ENCODE measurements around the gene HOXB3.

Gene HOXB3

DNA sequence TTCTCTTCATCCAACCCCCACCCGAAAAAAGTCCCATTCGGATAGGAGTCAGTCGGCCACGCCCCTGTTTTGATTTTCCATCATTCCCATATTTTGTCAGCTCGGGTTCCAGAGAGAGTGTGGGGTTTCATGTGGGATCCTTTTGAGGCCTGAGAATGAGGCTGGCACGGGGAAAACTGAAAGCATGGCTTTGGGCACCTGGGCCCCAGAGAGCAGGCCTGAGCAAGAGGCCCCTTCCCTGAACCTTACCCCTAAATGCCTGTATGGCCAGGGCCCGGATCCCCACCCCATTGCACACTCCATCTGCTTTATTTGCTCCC lies 7.3 kb downstream of the HOXB3 start:
- no peak for DNase-seq

DNA sequence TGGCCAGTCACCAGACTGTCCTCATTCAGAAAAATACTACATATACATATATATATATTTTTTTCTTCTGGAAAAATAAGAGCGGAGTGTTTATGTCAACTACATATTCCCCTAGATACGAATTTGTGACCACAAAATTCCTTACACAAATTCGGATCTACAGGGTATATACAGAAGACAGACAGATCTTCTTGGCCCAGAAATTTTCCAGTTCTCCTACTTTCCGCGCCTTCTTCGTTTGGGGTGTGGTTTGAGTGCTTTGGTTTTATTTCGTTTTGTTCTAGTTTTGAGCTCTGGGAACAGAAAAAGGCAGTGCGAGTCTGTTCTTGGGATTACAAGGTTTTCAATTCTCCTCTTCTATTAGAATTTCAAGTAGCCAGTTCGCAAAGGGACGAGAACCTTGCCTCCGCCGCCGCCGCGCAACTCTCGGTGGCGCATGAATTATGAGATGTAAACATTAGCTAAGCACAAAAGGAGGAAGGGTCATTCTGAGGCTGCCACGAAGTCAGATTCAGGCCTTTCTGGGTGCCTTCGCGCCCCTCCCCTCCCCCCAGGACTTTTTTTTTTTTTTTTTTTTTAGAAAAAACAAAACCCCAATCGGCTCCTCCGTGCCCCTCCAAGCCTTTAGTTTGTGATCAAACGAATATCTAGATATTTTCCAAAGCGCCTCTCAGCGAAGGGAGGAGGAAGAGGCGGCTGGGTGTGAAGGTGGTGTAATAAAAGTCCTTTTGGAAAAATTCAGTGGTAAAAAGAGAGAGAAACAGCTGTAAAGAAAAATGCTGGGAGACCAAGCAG lies 10.1 kb downstream of the HOXB3 start:
- DNase-seq: peak; percentile 63

DNA sequence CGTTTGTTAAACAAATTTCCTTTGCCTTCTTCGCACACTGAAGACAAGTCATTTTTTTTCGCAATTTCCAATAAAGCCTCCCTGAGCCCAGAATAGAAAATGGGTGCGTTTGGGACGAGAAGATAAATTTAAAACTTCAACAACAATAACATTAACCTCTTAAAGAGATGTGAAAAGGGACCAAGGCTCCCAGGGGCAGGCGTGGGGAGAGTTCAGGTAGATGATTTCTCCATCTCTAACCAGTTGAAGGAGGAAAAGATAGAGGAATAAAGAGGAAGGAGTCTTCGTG lies 10.6 kb downstream of the HOXB3 start:
- DNase-seq: no peak

DNA sequence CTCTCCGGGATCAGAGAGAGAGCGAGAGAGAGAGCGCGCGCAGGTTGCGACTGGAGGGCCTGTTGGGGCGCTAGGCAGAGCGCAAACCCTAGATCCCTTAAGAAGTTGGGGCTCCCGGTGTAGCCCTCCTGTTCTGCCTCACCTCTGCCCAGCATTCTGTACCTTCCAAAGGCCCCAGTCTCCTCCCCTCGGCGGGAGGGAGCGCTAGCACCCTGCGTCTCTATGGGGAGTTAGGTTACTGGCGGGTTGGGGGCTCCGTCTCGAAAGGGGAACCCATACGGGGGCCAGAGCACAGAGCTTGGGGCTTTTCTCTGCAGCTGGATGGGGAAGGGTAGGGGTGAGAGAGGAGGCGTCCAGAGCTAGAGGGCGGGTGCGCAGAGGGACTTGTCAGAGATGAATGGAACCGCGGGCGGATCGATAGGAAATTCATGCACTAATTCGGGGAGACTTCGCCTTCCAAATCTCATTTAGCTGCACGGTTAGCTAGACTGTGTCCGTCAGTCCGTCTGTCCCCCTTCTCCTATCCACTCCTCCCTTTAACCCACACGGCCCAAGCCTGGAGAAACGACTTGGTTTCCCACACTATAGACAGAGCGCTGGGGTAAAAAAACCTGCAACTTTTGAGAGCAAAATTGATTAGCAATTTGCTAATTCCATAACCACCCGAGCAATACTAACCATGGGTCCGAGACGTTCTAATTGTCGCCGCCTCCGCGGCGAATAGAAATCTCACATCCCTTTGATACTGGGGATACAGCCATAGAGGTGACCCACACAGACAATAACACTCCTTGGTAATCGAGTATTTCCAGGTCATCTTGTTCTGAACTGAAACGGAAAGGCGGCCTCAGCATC lies 11.2 kb downstream of the HOXB3 start:
- DNase-seq: peak; percentile 67

DNA sequence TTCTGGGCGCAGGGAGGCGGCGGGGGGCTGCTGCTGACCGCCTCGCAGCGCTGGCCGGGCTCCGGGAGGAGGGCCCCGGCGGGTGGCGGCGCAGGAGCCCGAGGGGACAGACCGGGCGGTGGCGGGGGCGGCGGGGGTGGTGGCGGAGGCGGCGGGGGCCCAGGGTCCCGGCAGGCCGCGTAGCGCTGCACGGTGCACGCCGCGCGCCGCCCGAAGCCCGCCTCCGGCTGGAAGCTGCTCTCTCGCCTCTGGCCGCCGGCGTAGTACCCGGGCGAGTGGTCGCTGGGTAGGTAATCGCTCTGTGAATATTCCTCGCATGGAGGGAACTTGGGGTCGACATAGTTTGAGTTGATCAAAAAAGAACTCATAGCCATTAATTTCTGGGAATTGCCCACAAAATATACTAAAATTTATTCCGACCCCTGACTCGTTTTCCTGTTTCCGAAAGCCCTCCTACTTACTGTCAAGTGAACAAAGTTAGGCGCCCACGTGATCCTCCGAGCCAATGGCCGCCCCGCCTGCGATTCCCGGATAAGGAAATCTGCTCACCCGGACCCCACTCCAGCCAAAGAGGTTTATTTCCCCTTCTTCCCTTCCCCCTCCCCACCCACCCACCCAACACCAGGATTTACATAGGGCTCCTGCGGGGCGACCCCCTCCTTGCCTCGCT lies 12.0 kb downstream of the HOXB3 start, which contains the start of gene HOXB4:
Gene HOXB4, minus strand, starts transcription at position 405 of the 670 bp plus-strand sequence. Its CDS starts 31 bp downstream, at position 374.
- peak; percentile 95 for DNase-seq

DNA sequence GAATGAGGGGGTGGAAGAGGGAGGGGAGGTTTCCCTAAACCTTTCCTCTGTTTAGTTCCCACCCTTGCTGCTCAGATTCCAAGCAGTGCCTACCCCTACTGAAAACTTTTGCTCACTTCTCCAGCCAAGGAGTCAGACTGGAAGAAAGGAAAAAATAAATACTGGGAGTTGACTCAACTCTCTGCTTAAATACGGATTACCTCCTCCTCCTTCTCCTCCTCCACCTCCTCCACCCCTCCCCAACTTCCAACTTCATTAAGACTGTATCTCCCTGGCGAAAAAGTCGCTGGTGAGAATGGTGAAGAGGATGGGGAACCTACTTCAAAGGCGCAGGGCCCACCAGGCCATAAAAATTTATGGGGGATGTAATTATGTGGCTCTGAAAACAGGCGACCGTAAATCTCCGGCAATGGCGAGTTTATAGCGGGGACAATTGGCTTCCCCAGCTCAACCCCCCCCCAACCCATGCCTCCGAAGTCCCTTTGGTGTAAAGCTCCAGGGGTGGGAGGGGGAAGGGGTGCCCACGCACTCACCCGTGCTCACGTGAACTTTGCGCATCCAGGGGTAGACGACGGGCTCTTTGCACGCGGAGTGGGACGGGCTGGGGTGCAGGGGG lies 12.6 kb downstream of the HOXB3 start:
- peak; percentile 64 for DNase-seq

DNA sequence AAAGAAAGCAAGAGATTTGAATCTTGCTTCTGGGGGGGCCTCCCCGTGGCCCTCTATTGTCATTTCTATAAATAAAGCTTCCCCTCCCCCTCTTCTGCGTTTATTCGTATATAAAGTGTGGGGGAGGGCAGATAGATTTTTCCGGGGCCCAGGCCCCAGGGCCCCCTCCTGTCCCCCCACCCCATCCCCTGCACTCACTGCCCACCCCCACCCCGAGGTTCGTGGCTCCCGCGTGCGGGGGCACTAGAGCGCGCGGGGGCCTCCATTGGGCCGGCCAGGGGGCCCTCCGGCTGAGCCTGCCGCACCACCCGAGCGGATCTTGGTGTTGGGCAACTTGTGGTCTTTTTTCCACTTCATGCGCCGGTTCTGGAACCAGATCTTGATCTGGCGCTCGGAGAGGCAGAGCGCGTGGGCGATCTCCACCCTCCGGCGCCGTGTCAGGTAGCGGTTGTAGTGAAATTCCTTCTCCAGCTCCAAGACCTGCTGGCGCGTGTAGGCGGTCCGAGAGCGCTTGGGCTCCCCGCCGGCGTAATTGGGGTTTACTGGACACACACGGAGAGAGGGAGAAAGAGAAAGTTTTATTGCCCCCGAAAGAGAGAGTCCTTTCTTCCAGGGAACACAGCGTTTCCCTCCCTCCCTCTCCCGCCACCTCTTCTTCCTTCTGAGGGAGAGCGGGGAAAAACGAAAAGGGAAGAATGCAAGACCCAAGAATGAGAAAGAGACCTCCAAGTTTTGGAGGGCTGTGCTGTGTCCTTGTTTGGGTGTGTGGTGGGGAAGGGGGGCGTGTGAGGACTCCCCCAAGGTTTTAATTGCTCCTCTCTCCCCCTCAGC lies 13.3 kb downstream of the HOXB3 start:
- DNase-seq: peak; percentile 77

DNA sequence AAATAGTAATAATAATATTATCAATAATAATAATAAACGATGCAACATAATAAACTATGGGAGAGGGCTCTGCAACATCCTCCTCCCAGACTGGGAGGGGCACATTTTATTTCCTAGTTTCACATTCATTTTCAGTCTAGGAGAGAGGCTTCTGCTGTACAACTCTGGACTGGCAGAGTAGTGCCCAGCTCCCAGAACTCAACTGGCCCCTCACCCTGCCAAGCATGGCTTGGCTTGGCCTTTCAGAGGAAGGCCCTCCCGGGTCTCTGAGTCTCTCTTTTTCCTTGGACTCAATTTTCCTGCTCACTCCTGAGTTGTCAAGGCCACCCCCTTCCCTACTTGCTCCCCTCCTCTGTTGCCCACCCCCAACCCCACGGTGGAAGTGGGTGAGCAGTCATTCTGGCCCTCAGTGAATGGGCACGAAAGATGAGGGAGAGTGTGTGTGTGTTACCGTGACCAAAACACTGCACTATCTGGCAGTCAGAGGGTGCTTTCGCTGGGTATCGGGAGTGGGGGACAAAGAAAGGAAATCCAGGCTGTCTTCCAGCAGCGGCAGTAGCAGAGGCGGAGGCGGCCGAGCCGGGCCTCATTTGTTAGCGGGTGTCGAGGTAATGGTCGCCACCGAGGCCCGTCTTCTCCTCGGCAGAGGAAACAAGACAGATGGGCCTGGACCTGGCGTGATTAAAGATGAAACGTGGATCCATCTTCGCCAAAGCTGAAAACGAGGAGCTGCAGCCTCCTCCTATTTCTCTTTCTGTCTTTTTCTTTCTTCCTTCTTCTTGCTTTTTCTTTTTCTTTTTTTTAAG lies 14.2 kb downstream of the HOXB3 start:
- no peak for DNase-seq

DNA sequence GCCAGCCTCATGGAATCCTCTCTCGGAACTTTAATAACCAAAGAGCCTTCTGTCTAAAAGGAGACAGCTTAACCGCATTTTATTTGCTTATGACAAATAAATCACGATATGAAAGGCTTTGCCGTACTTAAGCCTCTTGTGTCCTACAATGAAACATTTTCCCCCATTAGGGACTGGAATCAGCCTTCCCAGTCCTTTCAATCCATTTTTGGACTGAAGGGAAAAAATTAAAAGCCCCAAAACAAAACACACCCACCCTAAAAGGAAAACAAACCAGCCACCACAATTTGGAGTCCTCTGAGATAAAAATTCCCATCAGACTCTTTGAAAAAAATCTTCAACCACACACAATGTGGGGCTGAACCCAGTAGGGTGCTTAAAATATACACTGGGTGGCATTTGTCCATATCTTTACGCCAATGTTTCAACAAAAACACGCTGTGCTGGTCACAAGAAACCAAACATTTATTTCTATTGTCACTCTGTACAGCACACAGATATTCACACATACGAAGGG lies 14.9 kb downstream of the HOXB3 start:
- DNase-seq: no peak

DNA sequence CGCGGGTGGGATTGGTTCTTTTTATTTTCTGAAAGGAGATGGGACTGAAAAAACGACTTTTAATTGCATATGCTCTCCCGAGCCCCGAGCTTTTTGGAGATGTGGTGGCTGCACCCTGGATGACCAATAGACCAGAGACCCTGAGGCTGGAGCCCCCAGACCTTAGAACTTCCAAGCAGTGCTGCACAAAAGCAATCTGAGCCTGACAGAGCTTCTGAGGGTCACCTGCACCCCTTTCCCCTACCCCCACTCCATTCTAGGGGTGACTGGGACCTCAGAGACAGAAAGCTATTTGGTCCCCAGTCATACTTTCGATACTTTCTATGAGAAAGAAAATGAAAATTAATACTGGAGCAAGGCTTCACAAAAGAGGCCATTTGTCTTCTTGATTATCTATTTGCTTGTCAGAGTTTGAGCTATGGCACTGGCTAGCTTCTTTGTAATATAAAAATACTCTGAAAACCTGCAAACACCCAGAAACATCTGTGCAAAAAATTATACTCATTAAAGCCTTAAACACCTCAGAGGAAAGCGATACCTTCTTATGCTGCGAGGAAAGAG lies 15.5 kb downstream of the HOXB3 start:
- DNase-seq: no peak

DNA sequence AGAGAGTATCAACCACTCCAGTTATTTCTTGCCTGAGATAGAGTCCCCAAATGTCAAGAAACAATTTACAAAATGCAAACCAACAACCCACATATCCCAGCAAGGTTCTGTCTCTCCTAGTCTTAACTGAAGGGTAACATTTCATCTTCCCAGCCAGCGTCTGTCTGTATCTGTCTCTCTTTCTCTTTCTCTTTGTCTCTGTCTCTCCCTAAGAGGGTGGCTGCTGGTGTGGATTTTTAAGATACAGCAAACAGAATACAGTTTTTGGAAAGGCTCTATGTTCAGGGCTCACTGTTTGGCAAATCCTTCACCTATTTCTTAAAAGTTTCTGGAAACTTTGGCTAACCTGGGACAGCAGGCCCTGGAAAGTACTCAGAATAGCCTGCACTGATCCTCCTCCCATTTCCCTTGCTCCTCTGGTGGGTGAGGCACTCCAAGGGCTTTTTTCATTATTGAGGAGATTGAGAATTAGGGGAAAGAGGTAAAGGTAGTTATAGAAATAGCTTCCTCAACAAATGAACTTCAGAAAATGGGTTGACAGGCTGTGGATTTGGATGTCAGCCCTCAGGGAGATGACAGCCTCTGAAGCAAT lies 18.1 kb downstream of the HOXB3 start:
- DNase-seq: no peak

DNA sequence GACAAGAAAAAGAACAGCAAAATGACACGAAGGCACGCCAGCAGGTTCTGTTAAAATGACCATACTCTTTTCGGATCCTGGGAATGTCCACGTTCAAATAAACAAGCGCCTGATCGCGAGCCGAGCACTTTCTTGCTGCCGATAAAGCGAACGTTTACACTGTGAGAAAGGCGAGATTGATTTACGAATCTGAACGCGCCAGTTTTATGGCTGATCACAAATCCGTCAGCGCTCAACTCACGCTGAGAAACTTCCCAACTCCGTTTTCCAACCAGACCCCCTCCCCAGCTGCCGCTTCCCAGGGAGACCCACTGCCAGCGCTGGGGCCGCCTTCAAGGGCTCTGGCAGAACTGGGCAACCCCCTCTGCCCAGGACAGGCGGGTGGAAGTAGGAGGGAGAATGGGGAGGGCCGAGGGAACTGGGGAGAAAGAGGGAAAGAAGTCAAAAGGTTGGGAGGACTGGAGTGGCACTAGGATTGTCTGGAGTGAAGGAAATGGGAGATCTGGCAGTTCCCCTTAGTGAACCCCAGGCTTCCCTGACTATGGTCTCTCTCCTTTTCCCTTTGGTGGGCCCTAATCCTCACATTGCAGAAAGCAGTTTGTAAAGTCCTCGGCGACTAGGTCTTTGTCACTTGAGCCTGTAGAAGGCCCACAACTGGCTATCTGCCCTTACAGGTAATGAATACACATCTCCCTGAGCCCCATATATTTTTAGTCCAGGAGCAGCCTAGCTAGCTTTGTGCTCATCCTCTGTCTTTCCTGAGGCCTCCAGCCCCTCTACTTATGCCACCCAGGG lies 18.8 kb downstream of the HOXB3 start:
- DNase-seq: no peak

DNA sequence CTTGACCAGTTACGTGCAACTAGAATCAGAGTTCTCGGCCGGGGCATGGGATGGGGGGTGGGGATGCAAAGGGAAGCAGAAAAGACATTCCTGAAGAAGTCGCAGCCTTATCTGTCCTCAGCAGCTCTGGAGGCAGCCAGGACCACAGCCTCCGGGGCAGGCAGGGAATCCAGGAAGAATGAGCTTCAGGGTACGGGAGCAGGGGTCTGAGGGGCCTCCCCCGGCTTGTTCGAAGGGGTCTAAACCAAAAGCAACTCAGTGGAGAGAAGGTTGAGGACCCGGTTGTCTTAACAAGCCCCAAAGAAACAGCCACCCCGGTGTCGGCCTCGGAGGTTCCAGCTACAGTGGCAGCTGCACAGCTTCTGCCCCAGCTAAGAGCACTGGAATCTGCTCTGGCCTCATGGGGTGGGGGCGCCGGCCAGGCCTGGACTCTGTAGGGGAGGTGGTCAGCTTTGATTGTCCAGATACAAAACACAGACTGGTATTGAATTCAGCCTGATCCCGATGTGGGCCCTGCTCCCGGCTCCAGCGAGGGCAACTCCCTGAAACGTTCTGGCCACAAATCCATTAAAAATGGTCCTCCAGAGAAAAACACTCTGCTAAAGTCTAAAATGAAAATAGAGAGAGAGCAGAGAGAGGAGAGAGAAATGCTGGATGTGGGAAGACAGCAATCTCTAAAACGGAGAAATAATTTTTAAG lies 19.6 kb downstream of the HOXB3 start:
- no peak for DNase-seq

DNA sequence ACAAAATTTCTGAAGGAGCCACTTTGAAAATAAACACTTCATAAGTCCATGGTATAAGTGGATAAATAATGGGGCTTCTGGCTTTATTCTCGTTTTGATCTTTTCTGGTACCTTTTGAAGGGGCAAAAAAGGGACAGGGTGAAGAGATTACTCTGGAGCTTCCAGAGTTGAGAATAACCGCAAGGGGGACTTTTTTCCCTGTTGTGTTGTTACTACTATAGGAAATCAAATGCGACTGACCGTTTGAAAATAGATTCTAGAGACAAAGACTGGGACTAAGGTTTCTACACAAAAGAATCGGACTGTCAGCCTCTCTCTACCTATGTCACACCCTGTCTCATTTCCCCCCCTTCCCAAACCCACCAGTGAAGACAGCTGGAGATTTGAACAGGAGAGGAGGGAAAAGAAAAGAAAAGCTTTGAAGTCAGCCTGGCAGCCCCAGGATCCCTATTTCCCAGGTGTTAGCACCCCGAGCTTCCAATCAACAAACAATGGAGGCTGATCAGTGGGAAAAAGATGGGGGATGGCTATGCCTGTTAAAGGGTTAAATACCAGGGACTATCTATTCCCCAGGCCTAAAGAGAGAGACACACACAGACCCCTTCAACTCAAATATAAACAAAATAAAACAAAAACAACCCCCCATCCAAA lies 20.2 kb downstream of the HOXB3 start:
- DNase-seq: no peak

DNA sequence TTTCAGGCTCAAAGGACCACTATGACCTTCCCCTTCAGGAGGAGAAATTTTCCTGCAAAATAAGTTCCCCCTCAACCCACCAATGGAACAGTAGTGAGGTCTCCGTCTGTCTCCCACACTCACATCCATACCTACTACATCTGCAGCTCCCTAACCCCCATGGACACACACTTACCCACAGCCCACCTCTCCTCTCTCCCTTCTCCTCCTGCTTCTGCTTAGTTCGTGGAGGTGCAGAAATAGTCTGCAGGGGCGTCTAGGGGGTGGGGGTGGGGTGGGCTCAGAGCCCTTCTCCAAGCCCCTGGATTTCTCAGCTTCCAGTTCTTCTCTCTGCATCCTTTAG lies 20.8 kb downstream of the HOXB3 start:
- no peak for DNase-seq

DNA sequence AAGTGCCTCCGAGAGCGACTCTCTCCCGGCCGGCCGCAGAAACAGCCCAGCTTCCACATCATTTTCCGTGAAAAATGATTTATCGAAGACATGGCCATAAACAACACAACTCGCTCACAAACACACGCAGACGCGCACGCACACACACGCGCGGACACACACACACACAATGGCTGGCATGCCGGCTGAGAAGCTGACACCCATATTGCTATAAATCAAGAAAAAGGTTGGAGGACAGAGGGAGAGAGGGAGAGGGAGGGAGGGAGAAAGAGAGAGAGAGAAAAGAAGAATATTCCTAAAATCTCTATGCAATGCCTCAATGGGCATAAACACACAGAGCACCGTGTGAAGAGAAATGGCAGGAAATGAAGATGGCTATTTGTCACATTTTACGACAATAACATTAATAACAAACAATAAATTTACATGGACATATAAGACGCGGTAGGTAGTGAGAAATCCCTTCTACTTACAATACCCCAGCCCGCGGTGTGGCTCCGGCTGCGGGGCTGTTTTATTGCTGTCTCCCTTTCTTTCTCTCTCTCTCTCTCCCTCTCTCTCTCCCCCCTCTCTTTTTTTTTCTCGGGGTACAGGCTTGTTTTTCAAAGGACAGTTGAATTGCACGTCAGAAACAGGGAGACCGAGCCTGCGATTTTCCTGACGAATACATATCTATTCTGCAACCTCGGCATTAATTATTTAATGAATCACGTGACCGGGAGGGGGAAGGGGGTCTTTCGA lies 21.4 kb downstream of the HOXB3 start:
- DNase-seq: no peak

DNA sequence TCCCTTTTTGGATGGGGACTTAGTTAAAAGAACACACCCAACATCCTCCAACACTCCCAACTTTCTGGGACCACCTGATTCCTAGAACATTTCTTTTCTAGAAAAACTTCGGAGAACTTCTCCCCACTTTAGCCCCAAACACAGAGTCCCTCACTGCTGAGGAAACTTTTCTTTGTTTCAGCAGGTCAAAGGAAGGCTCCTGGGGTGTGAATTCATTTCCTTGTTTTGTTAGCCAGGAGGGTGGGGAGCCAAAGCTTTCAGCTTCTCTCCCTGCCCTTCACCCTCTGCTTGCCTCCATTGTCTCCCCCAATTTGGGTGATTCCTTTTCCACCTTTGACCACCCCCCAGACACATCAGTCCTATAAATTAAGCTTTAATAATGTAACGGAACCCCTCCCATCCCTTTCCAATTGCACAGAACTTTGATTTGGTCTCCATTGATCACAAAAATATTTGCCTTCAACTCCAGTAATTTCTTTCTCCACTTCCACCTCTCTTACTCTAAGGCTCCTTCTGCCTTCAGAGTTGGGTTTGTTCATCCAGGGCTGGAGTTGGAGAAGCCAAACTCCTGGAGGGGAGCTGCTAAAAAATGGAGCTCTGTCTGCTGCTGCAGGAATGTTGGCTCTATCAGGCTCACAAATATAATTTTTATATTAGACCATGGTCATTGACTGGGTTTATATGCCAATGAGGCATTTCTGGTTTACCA lies 22.2 kb downstream of the HOXB3 start:
- DNase-seq: no peak
